Thyroid gland (tissue), 4 donors: Measurements from ENCODE around the gene PRLR.

Source experiments
- CTCF ChIP-seq, 6 experiments: fragments of 200-600 bp in 3 of 6; fragments of 450-650 bp in 3 of 6; sonication (generic) in 3 of 6; IDR thresholded peaks; one replicate each; pipeline ENCODE4 v1.5.1; 2016 to 2019; ENCODE audit warnings: antibody characterized with exemption in 6 of 6, mild to moderate bottlenecking in 2 of 6, inconsistent platforms in 1 of 6, moderate library complexity in 1 of 6
- POLR2A ChIP-seq, 2 donors: fragments of 450-650 bp; IDR thresholded peaks; one replicate each; pipeline ENCODE4 v1.6.1; 2017; ENCODE audit warnings: antibody characterized with exemption in 2 of 2, mild to moderate bottlenecking in 2 of 2, moderate library complexity in 1 of 2

DNA sequence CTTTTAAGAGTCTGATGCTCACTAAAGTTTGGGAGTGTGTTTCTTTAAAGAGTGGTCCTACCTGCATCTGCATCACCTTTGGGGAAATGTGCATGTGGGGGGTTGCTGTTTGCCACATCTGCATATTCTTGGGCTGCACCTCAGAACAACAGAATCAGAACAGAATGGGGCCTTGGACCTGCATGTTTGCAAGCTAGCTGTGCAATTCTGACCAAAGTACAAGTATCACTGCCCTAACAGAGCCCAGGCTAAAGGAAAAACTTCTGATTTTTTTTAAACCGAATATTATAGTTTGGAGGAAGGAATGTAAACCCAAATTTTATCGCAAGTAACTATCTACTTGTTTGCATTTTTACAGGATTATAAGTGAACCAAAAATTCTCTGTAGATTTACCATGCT, 34.2 kb upstream of the PRLR start:
- TF ChIP-seq CTCF (IDR thresholded peaks at IDR 0.05) (no peak), POLR2A (IDR thresholded peaks at IDR 0.05) (no peak)
